DND-41 (cell line): ENCODE measurements around the gene ADAMTSL3.

Experiments
- ATAC-seq: fragments of 200-7000 bp; cut with Tn5 transposase; 3 replicates; pipeline ENCODE4 v1.9.1; 2021; ENCODE audit warnings: low read depth; ENCODE audit not compliant: insufficient read depth
- DNase-seq: peaks from one replicate; pipeline ENCODE4 v3.0.0-alpha.2; 2020
- H2AFZ ChIP-seq: 2 replicates; pipeline ENCODE4 v1.6.0; 2012; ENCODE audit warnings: low read depth, low read length
- H3K27ac ChIP-seq: 2 replicates; pipeline ENCODE4 v1.5.1; 2012; ENCODE audit warnings: low read length, inconsistent platforms
- H3K27me3 ChIP-seq: fragments of 200-600 bp; sonication (generic); 2 replicates; pipeline ENCODE4 v1.6.0; 2012; ENCODE audit warnings: low read length, mild to moderate bottlenecking, inconsistent platforms; ENCODE audit not compliant: insufficient read depth, poor library complexity
- H3K36me3 ChIP-seq: 2 replicates; pipeline ENCODE4 v1.5.1; 2012; ENCODE audit warnings: low read length, inconsistent platforms; ENCODE audit not compliant: insufficient read depth
- H3K4me1 ChIP-seq: 2 replicates; pipeline ENCODE4 v1.5.1; 2012; ENCODE audit warnings: mild to moderate bottlenecking, low read length; ENCODE audit not compliant: insufficient read depth
- H3K4me2 ChIP-seq: 2 replicates; pipeline ENCODE4 v1.6.0; 2012; ENCODE audit warnings: mild to moderate bottlenecking, moderate library complexity, low read length, inconsistent platforms; ENCODE audit not compliant: insufficient read depth
- H3K4me3 ChIP-seq, 2 experiments: fragments of 200-600 bp in 1 of 2; shearing (Covaris generic) in 1 of 2; 2 replicates each; pipeline ENCODE4 v1.5.1; 2012 to 2016; ENCODE audit warnings: inconsistent platforms in 2 of 2, low read length in 2 of 2, mild to moderate bottlenecking in 2 of 2, low read depth in 1 of 2, moderate library complexity in 1 of 2
- H3K79me2 ChIP-seq: 2 replicates; pipeline ENCODE4 v1.6.0; 2012; ENCODE audit warnings: low read length, inconsistent platforms; ENCODE audit not compliant: insufficient read depth
- H3K9ac ChIP-seq: 2 replicates; pipeline ENCODE4 v1.6.0; 2012; ENCODE audit warnings: low read depth, mild to moderate bottlenecking, inconsistent platforms, low read length, moderate library complexity
- H3K9me3 ChIP-seq: 2 replicates; pipeline ENCODE4 v1.5.1; 2012; ENCODE audit warnings: low read length, moderate library complexity, mild to moderate bottlenecking, inconsistent platforms; ENCODE audit not compliant: insufficient read depth, severe bottlenecking
- H4K20me1 ChIP-seq: 2 replicates; pipeline ENCODE4 v1.6.0; 2012; ENCODE audit warnings: low read length; ENCODE audit not compliant: insufficient read depth
- CTCF ChIP-seq: IDR thresholded peaks from 2 replicates; pipeline ENCODE4 v1.5.1; 2012; ENCODE audit warnings: borderline replicate concordance, low read length, moderate library complexity, mild to moderate bottlenecking; ENCODE audit not compliant: poor library complexity, severe bottlenecking; ENCODE audit errors: extremely low read depth
- EZH2 ChIP-seq: IDR thresholded peaks from 3 replicates; pipeline ENCODE4 v1.6.1; 2012; ENCODE audit warnings: borderline replicate concordance, low read depth, mild to moderate bottlenecking, moderate library complexity, low read length, inconsistent platforms; ENCODE audit not compliant: severe bottlenecking

ADAMTSL3 gene

GRCh38 chr15:83927704-83928391 lies 273.9 kb downstream of the ADAMTSL3 start:
- Histone ChIP-seq H3K9me3 (no peaks in the 10 kb centered on the region), H3K4me3 (no peak overlapping the region), H4K20me1 (no peaks in the 10 kb centered on the region), H3K27me3 (peaks cover 5% of the 10 kb centered on the region), H3K79me2 (no peaks in the 10 kb centered on the region), H2AFZ (no peak overlapping the region), H3K27ac (no peak overlapping the region), H3K9ac (no peak overlapping the region), H3K4me2 (no peak overlapping the region), H3K36me3 (no peaks in the 10 kb centered on the region), H3K4me1 (no peaks in the 10 kb centered on the region)
- ATAC-seq = no peak
- TF ChIP-seq EZH2 (no peak), CTCF (no peak)
- DNase-seq = no peak

- ATAC-seq = no peak
These were observed 274.4 kb downstream of the ADAMTSL3 start for GRCh38 chr15:83928392-83928734.

GRCh38 chr15:83928878-83929418 lies 275.0 kb downstream of the ADAMTSL3 start:
- TF ChIP-seq CTCF (no peak), EZH2 (no peak)
- Histone ChIP-seq H3K4me2 (no peak overlapping the region), H3K79me2 (no peaks in the 10 kb centered on the region), H3K9me3 (peaks cover 4% of the 10 kb centered on the region), H2AFZ (no peak overlapping the region), H3K36me3 (no peaks in the 10 kb centered on the region), H3K9ac (no peak overlapping the region), H3K27me3 (peaks cover 5% of the 10 kb centered on the region), H3K4me1 (no peaks in the 10 kb centered on the region), H4K20me1 (no peaks in the 10 kb centered on the region), H3K4me3 (no peak overlapping the region), H3K27ac (no peak overlapping the region)
- DNase-seq (no peak), ATAC-seq (no peak)

More at GRCh38 chr15:83928392-83928734, 274.4 kb downstream of the ADAMTSL3 start:
- H3K27me3 ChIP-seq = peaks cover 5% of the 10 kb centered on the region
- H3K27ac ChIP-seq = no peak overlapping the region
- H3K9me3 ChIP-seq = no peaks in the 10 kb centered on the region
- no peak overlapping the region for H2AFZ ChIP-seq
- no peak for TF ChIP-seq CTCF
- TF ChIP-seq EZH2 = no peak
- no peaks in the 10 kb centered on the region for H3K4me1 ChIP-seq
- no peak overlapping the region for H3K4me3 ChIP-seq
- no peaks in the 10 kb centered on the region for H4K20me1 ChIP-seq
- H3K79me2 ChIP-seq = no peaks in the 10 kb centered on the region
- H3K4me2 ChIP-seq = no peak overlapping the region
- no peak for DNase-seq
- no peak overlapping the region for H3K9ac ChIP-seq
- H3K36me3 ChIP-seq = no peaks in the 10 kb centered on the region

- peaks cover 8% of the 10 kb centered on the region for H3K9me3 ChIP-seq
- H3K4me2 ChIP-seq = no peak overlapping the region
- peaks cover 2% of the 10 kb centered on the region for H3K27me3 ChIP-seq
- no peak overlapping the region for H3K4me3 ChIP-seq
- no peaks in the 10 kb centered on the region for H4K20me1 ChIP-seq
- no peak for DNase-seq
- no peak overlapping the region for H3K9ac ChIP-seq
- no peak overlapping the region for H3K27ac ChIP-seq
- ATAC-seq = no peak
- no peaks in the 10 kb centered on the region for H3K4me1 ChIP-seq
- H3K79me2 ChIP-seq = no peaks in the 10 kb centered on the region
- H2AFZ ChIP-seq = no peak overlapping the region
- no peak for TF ChIP-seq CTCF
- no peak for TF ChIP-seq EZH2
- no peaks in the 10 kb centered on the region for H3K36me3 ChIP-seq
These were observed 275.7 kb downstream of the ADAMTSL3 start for GRCh38 chr15:83929619-83930018.
